GM19395 (cell line): Measurements from ENCODE around the gene ACHE.
A peak's percentile ranks its signal among the peaks of the same experiment; 100 is the strongest.

Experiments
- ATAC-seq: cut with Tn5 transposase; IDR thresholded peaks from one replicate; pipeline ENCODE4 v1.9.1; 2021; ENCODE audit warnings: mild to moderate bottlenecking, moderate library complexity; ENCODE audit not compliant: unreplicated experiment

Gene ACHE

GRCh38 chr7:100897772-100898454 lies 2.2 kb upstream of the ACHE start:
- ATAC-seq, result no peak

- no peak for ATAC-seq
Measured at GRCh38 chr7:100896732-100897608, 1.3 kb upstream of the ACHE start.

DNA sequence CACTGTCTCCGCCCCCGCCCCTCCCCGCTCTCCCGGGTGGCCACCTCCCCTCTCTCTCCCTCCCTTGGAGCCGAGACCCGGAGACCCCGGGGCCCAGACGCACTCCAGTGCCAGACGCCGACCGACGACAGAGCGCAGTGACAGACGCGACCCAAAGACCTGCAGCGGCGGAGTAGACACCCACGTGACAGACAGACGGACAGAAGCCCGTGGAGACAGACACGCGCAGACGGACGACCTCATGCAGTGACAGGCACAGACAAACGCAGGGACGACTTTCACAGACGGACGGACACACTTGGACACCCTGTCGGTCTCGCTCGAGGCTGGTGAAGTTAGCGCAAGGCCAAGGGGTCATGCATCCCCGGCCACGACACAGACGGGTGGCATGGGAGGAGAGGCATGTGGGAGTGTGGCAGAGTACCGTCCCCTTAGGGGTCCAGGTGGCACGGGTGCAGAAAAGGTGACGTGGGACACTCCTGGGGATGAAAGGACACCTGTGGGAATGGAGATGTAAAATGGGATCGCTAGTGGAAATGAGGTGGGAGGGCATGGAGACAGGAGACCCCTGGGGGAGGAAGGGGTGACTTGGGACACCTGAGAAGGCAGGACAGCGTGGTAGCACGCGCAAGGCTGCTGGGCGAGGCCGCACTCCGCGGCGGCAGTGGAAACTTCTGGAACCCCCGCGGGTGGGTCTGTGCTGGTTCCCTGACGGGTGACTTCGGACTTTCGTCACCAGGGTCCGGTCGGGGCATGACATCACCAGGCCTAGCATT lies 456 bp upstream of the ACHE start:
- no peak for ATAC-seq

- ATAC-seq, result no peak
Measured at GRCh38 chr7:100894860-100895700, 608 bp downstream of the ACHE start.

- no peak for ATAC-seq
Measured at GRCh38 chr7:100893910-100894721, 1.6 kb downstream of the ACHE start.

DNA sequence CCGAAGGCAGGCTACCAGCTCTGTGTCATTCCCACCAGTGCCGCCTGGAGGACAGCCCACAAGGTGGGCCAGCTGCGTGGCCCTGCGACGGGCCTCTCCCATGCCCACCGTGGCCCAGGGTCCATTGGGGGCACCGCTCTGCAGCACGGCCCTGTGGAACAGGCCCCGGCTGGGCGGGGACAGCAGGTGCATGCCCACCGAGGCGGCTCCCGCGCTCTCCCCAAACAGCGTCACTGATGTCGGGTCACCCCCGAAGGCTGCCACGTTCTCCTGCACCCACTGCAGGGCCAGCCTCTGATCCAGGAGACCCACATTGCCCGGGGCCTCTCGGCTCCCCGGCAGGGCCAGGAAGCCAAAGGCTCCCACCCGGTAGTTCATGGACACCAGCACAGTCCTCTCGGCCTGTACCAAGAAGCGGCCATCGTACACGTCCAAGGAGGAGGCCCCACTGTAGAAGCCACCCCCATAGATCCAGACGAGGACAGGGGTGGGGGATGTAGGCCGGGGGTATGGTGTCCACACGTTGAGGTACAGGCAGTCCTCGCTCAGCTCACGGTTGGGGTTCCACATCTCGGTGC lies 2.3 kb downstream of the ACHE start:
- ATAC-seq, result no peak

GRCh38 chr7:100892364-100893317 lies 3.0 kb downstream of the ACHE start:
- no peak for ATAC-seq

DNA sequence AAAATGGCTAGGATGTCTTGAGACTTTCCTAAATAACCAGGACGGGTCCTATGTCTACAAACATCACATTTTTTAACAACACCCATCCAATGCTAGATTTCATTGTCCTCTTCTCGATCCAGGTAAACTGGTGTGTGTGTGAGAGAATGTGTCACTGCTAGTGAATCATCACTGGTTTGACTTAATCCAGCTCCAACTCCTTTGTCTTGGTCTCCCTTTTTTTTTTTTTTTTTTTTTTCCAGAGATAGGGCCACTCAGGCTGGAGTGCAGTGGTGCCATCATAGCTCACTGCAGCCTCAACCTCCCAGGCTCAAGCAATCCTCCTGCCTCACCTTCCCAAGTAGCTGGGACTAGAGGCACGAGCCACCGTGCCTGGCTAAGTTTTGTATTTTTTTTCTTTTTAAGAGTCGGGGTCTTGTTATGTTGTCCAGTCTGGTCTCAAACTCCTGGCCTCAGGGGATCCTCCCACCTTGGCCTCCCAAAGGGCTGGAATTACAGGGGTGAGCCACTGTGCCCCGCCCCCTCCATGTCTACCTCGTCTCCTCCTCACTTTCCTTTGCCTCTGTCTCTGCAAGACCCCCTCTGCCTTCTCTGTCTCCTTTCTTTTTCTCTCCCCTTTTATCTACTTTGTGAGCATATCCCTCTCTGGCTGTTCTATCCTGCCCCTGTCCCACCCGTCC lies 4.0 kb downstream of the ACHE start:
- ATAC-seq, result no peak

DNA sequence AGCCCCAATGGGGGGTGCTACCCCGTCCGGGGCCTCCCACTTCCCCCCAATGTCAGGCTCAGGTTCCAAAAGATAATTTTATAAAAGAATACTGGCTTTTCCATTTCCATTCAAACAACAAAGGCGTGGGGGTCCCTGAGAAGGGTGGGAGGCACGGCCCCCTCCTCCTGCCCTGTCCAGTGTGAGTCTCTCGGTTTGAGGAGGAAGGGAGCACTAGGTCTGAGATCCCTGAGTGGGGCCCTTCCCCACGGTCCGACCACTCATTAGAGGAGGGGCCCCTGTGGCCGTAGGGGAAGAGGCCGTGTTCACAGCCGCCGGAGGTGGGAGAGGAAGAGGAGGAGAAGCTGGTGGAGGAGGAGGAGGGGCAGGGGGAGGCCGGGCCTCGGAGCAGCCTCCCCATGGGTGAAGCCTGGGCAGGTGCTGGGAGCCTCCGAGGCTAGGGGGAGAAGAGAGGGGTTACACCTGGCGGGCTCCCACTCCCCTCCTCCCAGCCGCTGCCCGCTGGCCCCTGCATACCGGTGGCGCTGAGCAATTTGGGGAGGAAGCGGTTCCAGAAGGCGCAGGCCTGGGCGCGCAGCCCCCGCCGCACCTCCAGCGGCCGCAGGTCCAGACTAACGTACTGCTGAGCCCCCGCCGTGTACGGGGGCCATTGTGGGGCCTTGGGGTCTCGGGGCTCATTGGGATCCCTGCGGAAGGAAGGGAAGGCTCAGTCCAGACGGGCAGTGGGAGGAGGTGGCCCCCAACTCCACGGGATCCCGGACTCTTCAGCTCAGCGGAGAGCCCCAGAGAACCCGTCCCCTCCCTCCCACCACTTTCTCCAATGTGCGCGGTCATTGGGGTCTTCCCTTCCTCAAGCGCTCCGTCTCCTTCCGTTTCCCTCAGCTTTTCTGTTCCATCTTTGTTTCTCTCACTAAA lies 4.8 kb downstream of the ACHE start:
- no peak for ATAC-seq

- ATAC-seq, result peak; percentile 24
Measured at GRCh38 chr7:100888988-100889750, 6.5 kb downstream of the ACHE start, which contains the start of gene UFSP1. UFSP1 (minus strand) TSS chr7:100889715; CDS start chr7:100889271, 444 bp downstream.

DNA sequence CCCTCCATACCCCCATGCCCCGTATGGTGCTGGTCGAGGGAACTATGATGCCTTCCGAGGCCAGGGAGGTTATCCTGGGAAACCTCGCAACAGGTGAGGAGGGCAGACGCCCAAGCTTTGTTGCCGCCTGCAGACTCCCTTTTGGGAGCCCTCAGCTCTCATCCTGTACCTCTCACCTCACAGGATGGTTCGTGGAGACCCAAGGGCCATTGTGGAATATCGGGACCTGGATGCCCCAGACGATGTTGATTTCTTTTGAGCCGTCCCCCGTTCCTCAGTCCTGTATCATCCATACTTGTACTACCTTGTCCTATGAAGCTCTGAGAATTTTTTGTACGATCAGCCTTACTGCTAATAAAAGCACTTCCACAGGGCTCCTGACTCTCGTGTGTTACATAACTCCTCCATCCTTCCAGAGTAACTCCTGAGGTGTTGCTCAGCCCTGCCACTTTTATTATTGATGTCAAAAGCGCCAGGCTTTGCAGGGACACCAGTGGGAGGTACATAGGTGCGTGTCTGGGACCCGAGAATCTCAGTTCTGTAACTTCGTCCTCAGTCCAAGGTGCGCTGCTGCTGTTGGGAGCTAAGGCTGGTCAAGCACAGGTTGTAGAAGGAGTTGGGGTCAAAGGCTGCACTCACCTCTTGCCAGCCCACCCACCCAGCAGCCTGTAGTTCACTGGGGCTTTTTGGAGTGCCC lies 7.2 kb downstream of the ACHE start:
- ATAC-seq, result no peak

DNA sequence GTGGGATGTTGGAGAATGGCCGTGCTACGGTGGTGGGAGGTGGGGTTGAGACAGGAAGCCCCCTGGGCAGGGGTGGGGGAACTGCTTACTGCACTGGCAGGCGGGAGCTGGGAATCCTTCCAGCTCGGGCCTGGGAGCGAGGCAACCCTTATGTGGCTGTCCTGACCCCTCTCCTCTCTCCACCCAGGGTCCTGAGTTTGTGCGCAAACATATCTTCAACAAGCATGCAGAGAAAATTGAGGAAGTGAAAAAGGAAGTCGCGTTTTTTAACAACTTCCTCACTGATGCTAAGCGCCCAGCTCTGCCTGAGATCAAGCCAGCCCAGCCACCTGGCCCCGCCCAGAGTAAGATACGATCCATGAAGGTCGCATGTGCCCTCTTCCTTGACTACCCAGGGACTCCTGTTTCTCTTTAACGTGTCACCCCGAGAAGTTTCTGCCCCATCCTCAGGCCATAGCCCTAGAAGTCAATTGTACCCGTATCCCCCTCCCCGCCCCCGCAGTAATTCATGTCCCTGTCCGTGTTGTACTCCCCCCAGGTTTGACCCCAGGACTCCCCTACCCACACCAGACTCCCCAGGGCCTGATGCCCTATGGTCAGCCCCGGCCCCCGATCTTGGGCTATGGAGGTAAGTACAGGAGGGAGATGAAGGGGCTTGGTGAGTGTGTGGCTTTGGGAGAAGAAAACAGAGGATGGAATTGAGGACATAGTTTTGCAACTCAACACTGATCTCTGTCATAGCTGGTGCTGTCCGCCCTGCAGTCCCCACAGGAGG lies 8.0 kb downstream of the ACHE start:
- ATAC-seq, result peak; percentile 58

DNA sequence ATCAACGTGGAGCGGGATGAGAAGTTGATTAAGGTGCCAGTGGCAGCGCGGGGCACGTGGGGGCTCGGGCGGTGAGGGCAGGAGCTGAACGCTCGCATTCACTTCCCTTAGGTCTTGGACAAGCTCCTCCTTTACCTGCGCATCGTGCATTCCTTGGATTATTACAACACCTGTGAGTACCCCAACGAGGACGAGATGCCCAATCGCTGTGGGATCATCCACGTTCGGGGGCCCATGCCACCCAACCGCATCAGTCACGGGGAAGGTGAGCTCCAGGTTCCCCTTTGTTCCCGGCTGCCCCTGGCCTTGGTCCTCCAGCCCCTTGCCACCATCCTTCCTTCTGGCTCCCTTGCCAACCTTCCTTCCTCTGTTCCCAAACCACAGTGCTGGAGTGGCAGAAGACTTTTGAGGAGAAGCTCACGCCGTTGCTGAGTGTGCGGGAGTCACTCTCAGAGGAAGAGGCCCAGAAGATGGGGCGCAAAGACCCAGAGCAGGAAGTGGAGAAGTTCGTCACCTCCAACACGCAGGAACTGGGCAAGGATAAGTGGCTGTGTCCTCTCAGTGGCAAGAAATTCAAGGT lies 8.7 kb downstream of the ACHE start:
- no peak for ATAC-seq
